ENCODE results near the gene FXYD2.
A peak's percentile ranks its signal among the peaks of the same experiment; 100 is the strongest.

FXYD2 gene

DNA sequence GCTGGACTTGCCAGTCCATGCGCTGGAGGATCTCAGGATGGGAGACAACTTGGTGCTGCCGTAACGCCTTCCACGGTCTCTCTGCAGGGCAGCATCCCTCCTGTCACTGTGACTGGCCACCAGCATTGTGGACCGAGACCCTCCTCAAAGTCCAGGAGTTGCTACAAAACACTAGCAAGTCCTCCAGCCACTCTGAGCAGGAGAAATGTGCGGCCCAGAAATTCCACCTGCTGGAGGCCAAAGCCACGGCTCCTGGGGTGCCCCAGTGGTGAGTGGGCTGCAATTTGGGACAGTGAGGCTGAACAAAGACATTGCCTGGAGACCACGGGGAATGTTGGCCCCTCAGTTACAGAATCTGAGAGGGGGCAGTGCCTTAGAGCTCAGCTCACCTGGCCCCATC is 20.6 kb downstream of the FXYD2 start:
- TF ChIP-seq, protein P1, sequence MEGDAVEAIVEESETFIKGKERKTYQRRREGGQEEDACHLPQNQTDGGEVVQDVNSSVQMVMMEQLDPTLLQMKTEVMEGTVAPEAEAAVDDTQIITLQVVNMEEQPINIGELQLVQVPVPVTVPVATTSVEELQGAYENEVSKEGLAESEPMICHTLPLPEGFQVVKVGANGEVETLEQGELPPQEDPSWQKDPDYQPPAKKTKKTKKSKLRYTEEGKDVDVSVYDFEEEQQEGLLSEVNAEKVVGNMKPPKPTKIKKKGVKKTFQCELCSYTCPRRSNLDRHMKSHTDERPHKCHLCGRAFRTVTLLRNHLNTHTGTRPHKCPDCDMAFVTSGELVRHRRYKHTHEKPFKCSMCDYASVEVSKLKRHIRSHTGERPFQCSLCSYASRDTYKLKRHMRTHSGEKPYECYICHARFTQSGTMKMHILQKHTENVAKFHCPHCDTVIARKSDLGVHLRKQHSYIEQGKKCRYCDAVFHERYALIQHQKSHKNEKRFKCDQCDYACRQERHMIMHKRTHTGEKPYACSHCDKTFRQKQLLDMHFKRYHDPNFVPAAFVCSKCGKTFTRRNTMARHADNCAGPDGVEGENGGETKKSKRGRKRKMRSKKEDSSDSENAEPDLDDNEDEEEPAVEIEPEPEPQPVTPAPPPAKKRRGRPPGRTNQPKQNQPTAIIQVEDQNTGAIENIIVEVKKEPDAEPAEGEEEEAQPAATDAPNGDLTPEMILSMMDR (IDR thresholded peaks at IDR 0.05) = no peak
- no peak for DNase-seq
- Histone ChIP-seq H3K27ac (no peak overlapping the region), H3K27me3 (peaks cover 0 to 33% of the 10 kb centered on the region in 2 donors), H3K4me3 (no peak overlapping the region), H3K36me3 (no peaks in the 10 kb centered on the region), H3K9me3 (no peaks in the 10 kb centered on the region), H3K4me1 (peaks cover 0 to under 1% (median 0%) of the 10 kb centered on the region in 4 donors)
- intact Hi-C loops (cut with DNase I; ENCODE audit: low total_unique reads) = no loop called here

DNA sequence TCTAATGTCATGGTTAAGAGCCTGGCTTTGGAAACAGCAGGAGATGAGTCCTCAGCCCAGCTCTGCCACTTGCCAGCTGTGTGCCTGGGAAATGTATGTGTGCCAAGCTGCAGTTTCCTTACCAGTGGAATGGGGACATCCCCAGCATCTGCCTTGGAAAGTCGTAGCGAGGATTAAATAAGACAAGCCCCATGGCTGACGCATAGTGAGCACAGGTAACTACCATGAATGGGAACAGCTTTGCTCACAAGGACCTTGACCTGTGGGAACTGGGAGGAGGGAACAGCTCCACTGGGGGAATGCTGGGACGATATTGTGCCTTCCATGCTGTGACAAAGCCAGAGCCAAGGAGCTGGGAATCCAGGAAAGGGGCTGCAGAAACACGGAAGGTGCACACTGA is 24.9 kb downstream of the FXYD2 start:
- Histone ChIP-seq H3K27me3 (peaks cover 3 to 54% of the 10 kb centered on the region in 2 donors), H3K27ac (no peak overlapping the region), H3K4me1 (peaks cover 0 to 26% (median 19%) of the 10 kb centered on the region in 4 donors), H3K36me3 (no peaks in the 10 kb centered on the region), H3K9me3 (no peaks in the 10 kb centered on the region), H3K4me3 (no peak overlapping the region)
- TF ChIP-seq, protein P1 (IDR thresholded peaks at IDR 0.05) = no peak
- DNase-seq = no peak
- intact Hi-C loops (cut with DNase I; ENCODE audit: low total_unique reads) = no loop called here

DNA sequence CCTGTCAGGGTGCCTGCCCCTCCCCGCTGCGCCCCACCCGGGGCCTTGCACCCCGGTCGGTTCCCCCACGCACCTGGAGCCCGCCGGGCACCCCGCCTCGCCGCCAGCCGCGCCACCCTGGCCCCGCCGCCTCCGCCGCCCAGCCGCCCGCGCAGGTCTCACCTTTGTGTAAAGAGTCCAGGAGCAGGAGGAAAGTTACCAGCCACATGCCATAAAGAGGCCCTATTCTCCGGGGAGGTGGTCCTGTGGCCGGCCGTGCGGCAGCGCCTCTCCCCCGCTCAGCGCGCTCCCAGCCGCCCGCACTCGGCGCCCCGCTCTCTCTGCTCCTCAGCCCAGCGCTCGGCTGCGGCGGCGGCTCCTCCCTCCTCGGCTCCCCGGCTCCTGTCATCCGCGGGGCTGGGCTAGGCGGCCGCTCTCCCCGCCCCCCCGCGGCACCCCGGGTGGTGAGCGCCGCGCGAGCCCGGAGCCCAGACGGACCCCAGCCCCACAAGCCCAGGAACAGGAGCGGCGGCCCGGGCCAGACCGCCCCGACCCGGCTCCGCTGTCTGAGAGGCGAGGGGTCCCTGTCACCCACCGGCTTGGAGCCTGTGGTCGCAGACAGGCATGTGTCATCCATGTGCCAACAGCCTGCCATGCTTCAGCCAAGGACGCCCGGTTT is 27.5 kb downstream of the FXYD2 start, which contains the start of gene DSCAML1:
TSS of gene DSCAML1 (minus strand) at position 345 of the 658 bp plus-strand sequence. CDS start at position 208, 137 bp downstream.
- no peak within 1 kb of the TSS for H3K27ac ChIP-seq
- intact Hi-C loops (cut with DNase I; ENCODE audit: low total_unique reads) = no loop called here

DNA sequence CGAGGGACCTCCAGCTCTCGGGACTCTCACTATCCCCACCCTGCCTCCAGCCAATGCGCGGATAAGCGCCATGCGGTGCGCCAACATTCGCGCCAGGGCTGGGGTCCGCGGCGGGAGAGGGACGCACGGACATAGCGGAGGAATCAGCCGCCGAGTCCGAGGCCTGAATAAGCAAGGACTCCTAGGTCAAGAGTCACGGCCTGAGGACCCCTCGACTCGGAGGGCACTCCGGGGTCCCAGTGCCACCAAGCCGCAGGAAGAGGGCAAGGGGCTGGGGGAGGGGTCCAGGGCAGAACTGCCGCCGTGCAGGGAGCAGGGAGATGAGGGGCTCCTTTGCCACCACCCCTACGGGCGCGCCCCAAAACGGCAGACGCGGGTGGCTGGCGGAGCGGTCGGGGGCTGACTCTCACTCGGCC is 28.1 kb downstream of the FXYD2 start:
- Histone ChIP-seq H3K36me3 (no peaks in the 10 kb centered on the region), H3K9me3 (no peaks in the 10 kb centered on the region), H3K27me3 (peaks cover 3 to 85% of the 10 kb centered on the region in 2 donors), H3K4me1 (peaks cover 0 to 26% (median 19%) of the 10 kb centered on the region in 4 donors), H3K4me3 (peak overlapping the region in 1 of 2 donors; percentile 13), H3K27ac (no peak overlapping the region)
- intact Hi-C loops (cut with DNase I; ENCODE audit: low total_unique reads) = no loop called here
- TF ChIP-seq, protein P1 (IDR thresholded peaks at IDR 0.05) = no peak
- DNase-seq = no peak

More for the DNA sequence above, 27.5 kb downstream of the FXYD2 start, which contains the start of gene DSCAML1:
- H3K27me3 ChIP-seq = peaks cover 3 to 80% of the 10 kb centered on the region in 2 donors
- peak within 1 kb of the TSS in 1 of 2 donors; percentile 13 for H3K4me3 ChIP-seq
- DNase-seq = no peak
- no peaks in the 10 kb centered on the region for H3K9me3 ChIP-seq
- TF ChIP-seq, protein P1 (IDR thresholded peaks at IDR 0.05) = no peak
- H3K4me1 ChIP-seq = peaks cover 0 to 26% (median 19%) of the 10 kb centered on the region in 4 donors
- no peaks in the 10 kb centered on the region for H3K36me3 ChIP-seq

DNA sequence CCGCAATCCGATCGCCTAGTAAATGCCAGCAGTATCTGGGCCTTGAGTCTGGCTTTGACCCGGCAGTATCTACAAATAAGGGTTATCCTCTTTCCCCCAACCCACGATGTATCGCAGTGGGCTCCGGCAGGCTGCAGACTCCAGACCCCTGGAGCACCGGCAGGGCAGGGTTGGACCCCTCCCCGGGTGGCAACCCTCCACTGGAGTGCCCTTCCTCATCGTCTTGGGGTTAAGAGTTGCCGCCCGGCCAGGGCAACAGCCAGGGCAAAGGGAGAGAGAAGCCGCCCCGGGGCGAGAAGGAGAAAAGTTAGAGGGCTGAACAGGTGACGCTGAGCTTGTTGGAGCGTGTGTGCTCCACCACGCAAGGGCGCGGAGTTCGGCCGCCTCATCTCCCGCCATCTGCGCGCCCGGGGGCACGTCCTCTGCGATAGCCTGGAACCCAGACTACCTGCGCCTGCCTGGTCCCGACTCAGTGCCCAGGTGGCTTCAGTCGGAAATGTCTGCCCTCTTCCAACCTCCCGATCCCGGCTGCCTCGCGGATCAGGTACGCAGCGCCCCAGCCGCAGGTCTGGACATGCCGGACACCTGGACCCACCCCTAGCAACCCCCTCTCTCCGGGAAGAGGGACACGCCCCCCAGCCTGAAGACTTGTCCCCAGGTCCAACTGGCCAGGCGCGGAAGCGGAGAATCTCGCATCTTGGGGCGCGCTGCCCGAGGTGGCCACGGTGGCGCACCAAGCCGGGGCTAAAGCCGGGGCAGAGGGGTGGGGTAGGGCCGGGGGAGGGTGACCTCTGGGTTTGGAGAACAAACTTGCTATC is 28.7 kb downstream of the FXYD2 start:
- Histone ChIP-seq H3K27ac (no peak overlapping the region), H3K4me1 (peaks cover 0 to 26% (median 19%) of the 10 kb centered on the region in 4 donors), H3K4me3 (peak overlapping the region in 1 of 2 donors; percentile 13), H3K9me3 (no peaks in the 10 kb centered on the region), H3K27me3 (peaks cover 3 to 91% of the 10 kb centered on the region in 2 donors), H3K36me3 (no peaks in the 10 kb centered on the region)
- TF ChIP-seq, protein P1 (IDR thresholded peaks at IDR 0.05) = no peak
- intact Hi-C loops (cut with DNase I; ENCODE audit: low total_unique reads) = no loop called here
- DNase-seq = no peak

Measured in tibial artery (tissue), 4 donors.